ENCODE measurements around the gene SPEN.
A peak's percentile ranks its signal among the peaks of the same experiment; 100 is the strongest.

SPEN gene

GRCh38 chr1:15946571-15947381 lies 99.3 kb downstream of the SPEN start:
- Histone ChIP-seq H3K27me3 (no peaks in the 10 kb centered on the region), H3K9me3 (no peaks in the 10 kb centered on the region), H3K4me1 (peaks cover 42% of the 10 kb centered on the region), H3K9ac (no peak overlapping the region), H3K4me3 (no peak overlapping the region), H3K36me3 (peaks cover 83% of the 10 kb centered on the region), H3K27ac (peak overlapping the region; percentile 24; the same call in 1 of the 2 replicates), H3K4me2 (no peak overlapping the region; the same call in 1 of the 2 replicates), H4K20me1 (peaks cover 100% of the 10 kb centered on the region)
- TF ChIP-seq Cebpa-rat (IDR thresholded peaks at IDR 0.05): no peak

DNA sequence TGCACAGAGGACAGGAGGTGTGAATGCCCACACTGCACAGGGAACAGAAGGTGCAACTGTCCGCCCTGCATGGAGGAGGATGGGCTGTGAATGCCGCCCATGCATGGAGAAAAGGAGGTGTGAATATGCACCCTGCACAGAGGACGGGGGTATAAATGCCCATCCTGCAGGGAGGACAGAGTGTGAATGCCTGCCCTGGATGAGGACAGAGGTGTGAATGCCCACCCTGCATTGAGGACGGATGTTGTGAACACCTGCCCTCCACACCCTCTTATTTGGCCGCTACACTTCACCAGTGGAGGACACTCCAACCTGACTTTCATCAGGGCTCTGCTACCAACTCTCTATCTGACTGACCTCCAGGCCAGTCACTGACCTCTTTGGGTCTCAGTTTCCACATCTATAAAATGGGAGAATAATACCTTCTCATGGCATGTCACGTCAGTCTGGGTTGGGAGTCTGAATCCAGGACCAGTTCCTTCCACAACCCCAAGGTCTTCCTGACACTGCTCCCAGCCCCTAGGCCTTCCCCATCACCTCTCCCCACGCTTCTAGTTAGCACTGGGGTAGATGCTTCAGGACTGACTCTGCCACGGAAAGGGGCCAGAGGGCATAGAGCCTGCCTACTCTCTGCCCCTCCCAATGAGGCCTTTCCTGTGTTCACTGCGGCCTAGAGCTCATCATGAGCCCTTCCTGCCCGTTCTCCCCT lies 100.0 kb downstream of the SPEN start:
- no peak for TF ChIP-seq Cebpa-rat (IDR thresholded peaks at IDR 0.05)
- Histone ChIP-seq H3K36me3 (peaks cover 80% of the 10 kb centered on the region), H3K9ac (no peak overlapping the region)

GRCh38 chr1:15948091-15948591 lies 100.6 kb downstream of the SPEN start:
- no peak overlapping the region for H3K4me3 ChIP-seq
- peaks cover 100% of the 10 kb centered on the region for H4K20me1 ChIP-seq
- H3K4me1 ChIP-seq: peaks cover 56% of the 10 kb centered on the region
- H3K36me3 ChIP-seq: peaks cover 75% of the 10 kb centered on the region
- H3K27me3 ChIP-seq: no peaks in the 10 kb centered on the region
- no peak overlapping the region for H3K27ac ChIP-seq
- no peak overlapping the region for H3K4me2 ChIP-seq
- TF ChIP-seq Cebpa-rat (IDR thresholded peaks at IDR 0.05): no peak
- H3K9ac ChIP-seq: no peak overlapping the region
- H3K9me3 ChIP-seq: no peaks in the 10 kb centered on the region

More for the DNA sequence above, 100.0 kb downstream of the SPEN start:
- H3K27me3 ChIP-seq: no peaks in the 10 kb centered on the region
- no peak overlapping the region for H3K4me2 ChIP-seq
- peaks cover 100% of the 10 kb centered on the region for H4K20me1 ChIP-seq
- H3K27ac ChIP-seq: no peak overlapping the region
- no peaks in the 10 kb centered on the region for H3K9me3 ChIP-seq
- H3K4me1 ChIP-seq: peaks cover 50% of the 10 kb centered on the region
- no peak overlapping the region for H3K4me3 ChIP-seq

GRCh38 chr1:15948595-15949452 lies 101.3 kb downstream of the SPEN start:
- Histone ChIP-seq H3K27ac (peak overlapping the region; percentile 83; the same call in 1 of the 2 replicates), H3K4me3 (no peak overlapping the region), H3K9me3 (no peaks in the 10 kb centered on the region), H3K9ac (no peak overlapping the region), H3K27me3 (no peaks in the 10 kb centered on the region), H3K36me3 (peaks cover 75% of the 10 kb centered on the region), H4K20me1 (peaks cover 100% of the 10 kb centered on the region), H3K4me2 (no peak overlapping the region), H3K4me1 (peaks cover 63% of the 10 kb centered on the region)
- no peak for TF ChIP-seq Cebpa-rat (IDR thresholded peaks at IDR 0.05)

DNA sequence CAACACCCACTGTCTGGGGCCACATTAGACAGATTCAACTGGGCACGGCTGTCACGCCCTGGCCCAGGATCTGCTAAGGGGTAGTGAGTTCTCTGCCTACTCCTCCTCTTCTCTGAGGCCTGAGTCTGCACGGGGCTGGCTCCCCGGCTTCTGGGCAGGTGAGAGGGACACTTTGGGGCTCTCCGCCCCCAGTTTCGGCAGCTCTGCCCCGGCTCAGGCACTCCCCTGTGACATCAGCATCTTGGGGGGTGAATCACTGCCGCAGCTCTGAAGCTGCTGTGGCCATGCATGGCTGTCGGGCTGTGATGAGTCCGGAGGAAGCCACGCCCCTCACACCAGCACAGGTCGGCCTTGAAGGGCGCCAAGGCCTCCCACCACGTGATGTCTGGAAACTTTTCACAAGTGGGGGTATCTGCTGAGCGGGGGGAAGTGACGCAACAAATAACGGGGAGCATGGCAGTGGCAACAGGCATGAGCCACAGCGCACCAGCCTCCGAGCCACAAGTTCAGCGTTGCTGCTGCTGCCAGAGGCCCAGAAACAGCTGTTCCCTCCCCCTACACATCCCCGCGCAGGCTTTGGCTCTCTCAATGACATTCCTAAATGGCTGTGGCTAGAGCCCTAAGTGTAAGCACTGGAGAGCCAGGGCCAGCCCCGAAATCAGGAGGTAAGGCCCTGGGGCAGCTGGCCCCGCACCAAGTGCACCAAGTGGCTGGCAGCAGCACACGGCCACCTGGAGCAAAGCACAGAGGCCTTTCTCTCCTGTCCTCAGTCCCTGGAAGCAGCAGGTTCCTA lies 102.1 kb downstream of the SPEN start:
- peaks cover 100% of the 10 kb centered on the region for H4K20me1 ChIP-seq
- H3K4me3 ChIP-seq: no peak overlapping the region
- TF ChIP-seq Cebpa-rat (IDR thresholded peaks at IDR 0.05): no peak
- no peaks in the 10 kb centered on the region for H3K9me3 ChIP-seq
- H3K9ac ChIP-seq: peak overlapping the region; percentile 11; the same call in 1 of the 2 replicates
- H3K27me3 ChIP-seq: no peaks in the 10 kb centered on the region
- H3K4me2 ChIP-seq: peak overlapping the region; percentile 95
- peak overlapping the region; percentile 83; the same call in 1 of the 2 replicates for H3K27ac ChIP-seq
- peaks cover 71% of the 10 kb centered on the region for H3K4me1 ChIP-seq
- peaks cover 75% of the 10 kb centered on the region for H3K36me3 ChIP-seq

DNA sequence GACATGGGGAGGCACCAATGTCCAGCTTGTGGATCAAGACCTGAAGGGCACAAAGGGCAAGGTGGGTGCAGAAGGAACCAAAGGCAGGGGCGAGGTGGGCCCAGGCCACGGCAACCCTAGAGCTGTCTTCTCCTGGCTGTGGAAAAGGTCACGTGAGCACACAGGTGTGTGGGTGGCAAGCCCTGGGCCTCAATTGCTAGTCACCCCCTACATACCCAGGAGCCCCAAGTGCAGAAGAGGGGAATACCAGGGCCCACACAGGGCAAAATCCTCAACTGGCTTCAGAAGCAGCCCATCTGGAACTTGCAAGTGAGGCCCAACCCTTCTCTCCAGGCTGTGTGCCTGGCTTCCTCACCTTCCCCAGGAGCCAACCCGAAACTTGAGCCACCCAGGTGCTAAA lies 102.8 kb downstream of the SPEN start:
- Histone ChIP-seq H4K20me1 (peaks cover 100% of the 10 kb centered on the region), H3K36me3 (peaks cover 75% of the 10 kb centered on the region), H3K4me3 (no peak overlapping the region), H3K9ac (peak overlapping the region; percentile 11; the same call in 1 of the 2 replicates), H3K4me2 (peak overlapping the region; percentile 95), H3K4me1 (peaks cover 74% of the 10 kb centered on the region), H3K9me3 (no peaks in the 10 kb centered on the region), H3K27ac (peak overlapping the region; percentile 83), H3K27me3 (no peaks in the 10 kb centered on the region)
- TF ChIP-seq Cebpa-rat (IDR thresholded peaks at IDR 0.05): no peak

- H3K27ac ChIP-seq: peak overlapping the region; percentile 83
- peaks cover 74% of the 10 kb centered on the region for H3K36me3 ChIP-seq
- peak overlapping the region; percentile 95 for H3K4me2 ChIP-seq
- no peaks in the 10 kb centered on the region for H3K9me3 ChIP-seq
- peaks cover 100% of the 10 kb centered on the region for H4K20me1 ChIP-seq
- no peak overlapping the region for H3K4me3 ChIP-seq
- H3K4me1 ChIP-seq: peaks cover 77% of the 10 kb centered on the region
- no peak for TF ChIP-seq Cebpa-rat (IDR thresholded peaks at IDR 0.05)
- peak overlapping the region; percentile 11; the same call in 1 of the 2 replicates for H3K9ac ChIP-seq
- no peaks in the 10 kb centered on the region for H3K27me3 ChIP-seq
Observed at GRCh38 chr1:15950763-15951295, 103.3 kb downstream of the SPEN start.

- peak overlapping the region; percentile 74 for H3K9ac ChIP-seq
- peaks cover 100% of the 10 kb centered on the region for H4K20me1 ChIP-seq
- H3K27ac ChIP-seq: peak overlapping the region; percentile 83
- H3K4me1 ChIP-seq: peaks cover 83% of the 10 kb centered on the region
- peaks cover 69% of the 10 kb centered on the region for H3K36me3 ChIP-seq
- TF ChIP-seq Cebpa-rat (IDR thresholded peaks at IDR 0.05): no peak
- H3K9me3 ChIP-seq: no peaks in the 10 kb centered on the region
- H3K27me3 ChIP-seq: no peaks in the 10 kb centered on the region
- H3K4me2 ChIP-seq: peak overlapping the region; percentile 95
- H3K4me3 ChIP-seq: peak overlapping the region; percentile 46
Observed at GRCh38 chr1:15951341-15952153, 104.0 kb downstream of the SPEN start.

Measured in BLaER1 (cell line).